HepG2 (cell line): ENCODE data around the gene ZNF22. TPM values are rescaled to one million over a fixed set of nuclear protein-coding genes. Genes with fewer than 3 reads are reported as not detected.

ENCODE experiments used
- ASH2L ChIP-seq: fragments of 300-600, 200-600 bp; sonication (generic); IDR thresholded peaks from 2 replicates; pipeline ENCODE4 v1.7.0; 2017; ENCODE audit warnings: low read depth, mild to moderate bottlenecking, moderate library complexity, mixed read lengths, low read length; ENCODE audit not compliant: insufficient read length
- BORCS8-MEF2B ChIP-seq: sonication (generic); formaldehyde crosslinking; IDR thresholded peaks from 2 replicates; pipeline ENCODE4 v1.8.0; 2022; ENCODE audit warnings: mild to moderate bottlenecking, missing genetic modification reagents
- CBX1 ChIP-seq: IDR thresholded peaks from one replicate; pipeline ENCODE4 v1.6.1; 2016; ENCODE audit warnings: antibody characterized with exemption, low read depth
- DNMT1 ChIP-seq: sonication (generic); formaldehyde crosslinking; IDR thresholded peaks from 2 replicates; pipeline ENCODE4 v1.5.1; 2020; ENCODE audit warnings: mild to moderate bottlenecking, missing genetic modification reagents
- DNMT3B ChIP-seq: conservative IDR thresholded peaks from 2 replicates; pipeline ENCODE4 v1.6.1; 2016; ENCODE audit warnings: missing biosample characterization, control low read depth
- ETV6 ChIP-seq: sonication (generic); formaldehyde crosslinking; conservative IDR thresholded peaks from 2 replicates; pipeline ENCODE4 v1.4.0; 2020; ENCODE audit warnings: missing genetic modification reagents
- FOXA3 ChIP-seq: IDR thresholded peaks from 2 replicates; pipeline ENCODE4 v1.6.1; 2016; ENCODE audit warnings: missing genetic modification reagents, missing compliant biosample characterization
- FOXM1 ChIP-seq: sonication (generic); formaldehyde crosslinking; IDR thresholded peaks from 2 replicates; pipeline ENCODE4 v1.5.0; 2020; ENCODE audit warnings: missing genetic modification reagents
- FOXO1 ChIP-seq: sonication (generic); formaldehyde crosslinking; IDR thresholded peaks from 2 replicates; pipeline ENCODE4 v1.4.0; 2020; ENCODE audit warnings: missing genetic modification reagents
- GFI1 ChIP-seq: sonication (generic); formaldehyde crosslinking; IDR thresholded peaks from 2 replicates; pipeline ENCODE4 v1.5.0; 2020; ENCODE audit warnings: missing genetic modification reagents, mild to moderate bottlenecking, borderline replicate concordance
- HMG20B ChIP-seq: conservative IDR thresholded peaks from 2 replicates; pipeline ENCODE4 v1.6.1; 2016; ENCODE audit warnings: missing genetic modification reagents, missing compliant biosample characterization
- PHB2 ChIP-seq: fragments of 450-650 bp; IDR thresholded peaks from 2 replicates; pipeline ENCODE4 v1.6.1; 2018; ENCODE audit not compliant: partially characterized antibody
- RELA ChIP-seq: sonication (generic); formaldehyde crosslinking; IDR thresholded peaks from 2 replicates; pipeline ENCODE4 v1.4.0; 2020; ENCODE audit warnings: missing genetic modification reagents
- SOX5 ChIP-seq: IDR thresholded peaks from 2 replicates; pipeline ENCODE4 v1.6.1; 2016; ENCODE audit warnings: borderline replicate concordance
- SRSF9 ChIP-seq: fragments of 200-400 bp; formaldehyde crosslinking; IDR thresholded peaks from 2 replicates; pipeline ENCODE4 v1.6.1; 2018; ENCODE audit warnings: borderline replicate concordance, mild to moderate bottlenecking, low read depth, low read length; ENCODE audit not compliant: insufficient read depth, poor library complexity, severe bottlenecking
- TAF1 ChIP-seq: sonication (generic); formaldehyde crosslinking; IDR thresholded peaks from 2 replicates; pipeline ENCODE4 v1.4.0; 2020; ENCODE audit warnings: missing genetic modification reagents
- TARDBP ChIP-seq: sonication (generic); formaldehyde crosslinking; IDR thresholded peaks from 2 replicates; pipeline ENCODE4 v1.8.0; 2022; ENCODE audit warnings: mild to moderate bottlenecking, missing genetic modification reagents
- ZNF281 ChIP-seq: sonication (generic); formaldehyde crosslinking; IDR thresholded peaks from 2 replicates; pipeline ENCODE4 v1.4.0; 2020; ENCODE audit warnings: missing genetic modification reagents, borderline replicate concordance
- ZNF652 ChIP-seq: IDR thresholded peaks from 2 replicates; pipeline ENCODE4 v1.6.1; 2016; ENCODE audit warnings: low read depth, borderline replicate concordance
- ZNF781 ChIP-seq: sonication (generic); formaldehyde crosslinking; IDR thresholded peaks from 2 replicates; pipeline ENCODE4 v1.5.1; 2020; ENCODE audit warnings: borderline replicate concordance, mild to moderate bottlenecking, missing genetic modification reagents; ENCODE audit errors: not compliant biosample characterization
- polyA plus RNA-seq, 8 experiments: library from polyadenylated mRNA; depleted of rRNA in 3 of 8; stranded (reverse) in 7 of 8; unstranded in 1 of 8; fragments of >200 nt; fragmentation: Illumina TruSeq in 4 of 8; extraction: Trizol in 4 of 8; gene quantifications; 2 replicates each; pipeline versions ENCODE4 v1.2.1 to v1.2.3, GENCODE V29; 2011 to 2016; ENCODE audit warnings: low read depth in 4 of 8, missing spikeins in 1 of 8, mixed read lengths in 1 of 8; ENCODE audit not compliant: insufficient read depth in 1 of 8
- total RNA-seq, 5 experiments: library from RNA; depleted of rRNA; stranded (reverse); fragments of >200 nt; fragmentation: Illumina TruSeq; extraction: Trizol; gene quantifications; 2 replicates each; pipeline ENCODE4 v1.2.3, GENCODE V29; 2016; ENCODE audit warnings: low read depth in 1 of 5
- TF ChIP-seq, protein P1 (sequence below): sonication (generic); formaldehyde crosslinking; IDR thresholded peaks from 2 replicates; pipeline ENCODE4 v1.5.0; 2020; ENCODE audit warnings: missing genetic modification reagents, mild to moderate bottlenecking, borderline replicate concordance
- TF ChIP-seq, protein P2 (sequence below): sonication (generic); formaldehyde crosslinking; IDR thresholded peaks from 2 replicates; pipeline ENCODE4 v1.9.0; 2022; ENCODE audit warnings: low read depth, missing genetic modification reagents
- TF ChIP-seq, protein P3 (sequence below), 2 experiments: IDR thresholded peaks; 2 replicates each; pipeline ENCODE4 v1.6.1; 2011 to 2012; ENCODE audit warnings: low read length in 2 of 2, borderline replicate concordance in 1 of 2, low read depth in 1 of 2, mild to moderate bottlenecking in 1 of 2, moderate library complexity in 1 of 2

The ZNF22 gene
- total and polyA plus RNA-seq, 2 of the 13 experiments (the other 11 are each of a cell fraction or from before 2014, with no cell fraction given): 0.40 to 1.3 TPM

- TF ChIP-seq BORCS8-MEF2B (CRISPR knock-in tag): no peak
- no peak for TF ChIP-seq PHB2
- peak; percentile 58; the same call in 1 of the 2 replicates for TF ChIP-seq SOX5 (CRISPR knock-in tag)
- TF ChIP-seq, protein P1, sequence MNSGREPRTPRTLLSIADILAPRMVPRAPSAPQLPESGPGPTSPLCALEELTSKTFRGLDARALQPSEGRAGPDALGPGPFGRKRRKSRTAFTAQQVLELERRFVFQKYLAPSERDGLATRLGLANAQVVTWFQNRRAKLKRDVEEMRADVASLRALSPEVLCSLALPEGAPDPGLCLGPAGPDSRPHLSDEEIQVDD (CRISPR knock-in tag): no peak
- TF ChIP-seq FOXA3 (CRISPR knock-in tag): peak; percentile 48; the same call in 1 of the 2 replicates
- no peak for TF ChIP-seq ETV6 (CRISPR knock-in tag)
- TF ChIP-seq ASH2L: peak; percentile 16
- TF ChIP-seq ZNF281 (CRISPR knock-in tag): peak; percentile 91; the same call in 1 of the 2 replicates
- no peak for TF ChIP-seq SRSF9
- no peak for TF ChIP-seq FOXM1
- 0 out of 2 replicates have a peak, but pooled peaks have one; percentile 18 for TF ChIP-seq FOXO1 (CRISPR knock-in tag)
- no peak for TF ChIP-seq CBX1
- TF ChIP-seq, protein P2, sequence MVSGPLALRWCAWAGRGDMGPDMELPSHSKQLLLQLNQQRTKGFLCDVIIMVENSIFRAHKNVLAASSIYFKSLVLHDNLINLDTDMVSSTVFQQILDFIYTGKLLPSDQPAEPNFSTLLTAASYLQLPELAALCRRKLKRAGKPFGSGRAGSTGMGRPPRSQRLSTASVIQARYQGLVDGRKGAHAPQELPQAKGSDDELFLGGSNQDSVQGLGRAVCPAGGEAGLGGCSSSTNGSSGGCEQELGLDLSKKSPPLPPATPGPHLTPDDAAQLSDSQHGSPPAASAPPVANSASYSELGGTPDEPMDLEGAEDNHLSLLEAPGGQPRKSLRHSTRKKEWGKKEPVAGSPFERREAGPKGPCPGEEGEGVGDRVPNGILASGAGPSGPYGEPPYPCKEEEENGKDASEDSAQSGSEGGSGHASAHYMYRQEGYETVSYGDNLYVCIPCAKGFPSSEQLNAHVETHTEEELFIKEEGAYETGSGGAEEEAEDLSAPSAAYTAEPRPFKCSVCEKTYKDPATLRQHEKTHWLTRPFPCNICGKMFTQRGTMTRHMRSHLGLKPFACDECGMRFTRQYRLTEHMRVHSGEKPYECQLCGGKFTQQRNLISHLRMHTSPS (CRISPR knock-in tag): no peak
- TF ChIP-seq ZNF652: peak; percentile 72; the same call in 1 of the 2 replicates
- TF ChIP-seq, protein P3, sequence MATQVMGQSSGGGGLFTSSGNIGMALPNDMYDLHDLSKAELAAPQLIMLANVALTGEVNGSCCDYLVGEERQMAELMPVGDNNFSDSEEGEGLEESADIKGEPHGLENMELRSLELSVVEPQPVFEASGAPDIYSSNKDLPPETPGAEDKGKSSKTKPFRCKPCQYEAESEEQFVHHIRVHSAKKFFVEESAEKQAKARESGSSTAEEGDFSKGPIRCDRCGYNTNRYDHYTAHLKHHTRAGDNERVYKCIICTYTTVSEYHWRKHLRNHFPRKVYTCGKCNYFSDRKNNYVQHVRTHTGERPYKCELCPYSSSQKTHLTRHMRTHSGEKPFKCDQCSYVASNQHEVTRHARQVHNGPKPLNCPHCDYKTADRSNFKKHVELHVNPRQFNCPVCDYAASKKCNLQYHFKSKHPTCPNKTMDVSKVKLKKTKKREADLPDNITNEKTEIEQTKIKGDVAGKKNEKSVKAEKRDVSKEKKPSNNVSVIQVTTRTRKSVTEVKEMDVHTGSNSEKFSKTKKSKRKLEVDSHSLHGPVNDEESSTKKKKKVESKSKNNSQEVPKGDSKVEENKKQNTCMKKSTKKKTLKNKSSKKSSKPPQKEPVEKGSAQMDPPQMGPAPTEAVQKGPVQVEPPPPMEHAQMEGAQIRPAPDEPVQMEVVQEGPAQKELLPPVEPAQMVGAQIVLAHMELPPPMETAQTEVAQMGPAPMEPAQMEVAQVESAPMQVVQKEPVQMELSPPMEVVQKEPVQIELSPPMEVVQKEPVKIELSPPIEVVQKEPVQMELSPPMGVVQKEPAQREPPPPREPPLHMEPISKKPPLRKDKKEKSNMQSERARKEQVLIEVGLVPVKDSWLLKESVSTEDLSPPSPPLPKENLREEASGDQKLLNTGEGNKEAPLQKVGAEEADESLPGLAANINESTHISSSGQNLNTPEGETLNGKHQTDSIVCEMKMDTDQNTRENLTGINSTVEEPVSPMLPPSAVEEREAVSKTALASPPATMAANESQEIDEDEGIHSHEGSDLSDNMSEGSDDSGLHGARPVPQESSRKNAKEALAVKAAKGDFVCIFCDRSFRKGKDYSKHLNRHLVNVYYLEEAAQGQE (IDR thresholded peaks at IDR 0.05; ENCODE audit: borderline replicate concordance in 1 of 2, low read depth in 1 of 2, low read length in 2 of 2): no peak
- TF ChIP-seq RELA (CRISPR knock-in tag): no peak
- TF ChIP-seq GFI1 (CRISPR knock-in tag): no peak
- no peak for TF ChIP-seq TAF1 (CRISPR knock-in tag)
- TF ChIP-seq DNMT1 (CRISPR knock-in tag): no peak
- TF ChIP-seq ZNF781 (CRISPR knock-in tag): no peak
- TF ChIP-seq HMG20B (CRISPR knock-in tag): 0 out of 2 replicates have a peak, but pooled peaks have one; percentile 44
- TF ChIP-seq DNMT3B (CRISPR knock-in tag): no peak
- peak; percentile 23; the same call in 1 of the 2 replicates for TF ChIP-seq TARDBP (CRISPR knock-in tag)
Measured at GRCh38 chr10:44952779-44953231, 47.9 kb upstream of the ZNF22 start (continued).
